IMR-90 (cell line): ENCODE results near the gene DISC1. TPM values are rescaled to one million over a fixed set of nuclear protein-coding genes. Genes with fewer than 3 reads are reported as not detected.

Source experiments
- ATAC-seq: fragments of 200-7000 bp; cut with Tn5 transposase; 2 replicates; pipeline ENCODE4 v1.9.1; 2020; ENCODE audit warnings: low read depth, mild to moderate bottlenecking, moderate library complexity
- BruUV-seq: library from RNA; stranded (reverse); fragments of 400-500 nt; replicated peaks from 2 replicates; lab custom pipeline; 2021; lab: Mats Ljungman, UMichigan
- CTCF ChIA-PET: fragments of 300-600 bp; formaldehyde crosslinking; extraction: SDS; loops from one replicate; lab custom pipeline; 2021; ENCODE audit warnings: antibody characterized with exemption; lab: Yijun Ruan, JAX
- POLR2A ChIA-PET: fragments of 300-600 bp; sonication (Branson Sonifier 250); formaldehyde crosslinking; loops from one replicate; lab custom pipeline; 2022; ENCODE audit warnings: antibody characterized with exemption; ENCODE audit not compliant: unreplicated experiment; lab: Charles Lee
- DNase-seq: peaks from one replicate; pipeline ENCODE4 v3.0.0; 2013
- H2AFZ ChIP-seq: replicated peaks from 2 replicates; pipeline ENCODE3; 2013; ENCODE audit warnings: low read length, mild to moderate bottlenecking; ENCODE audit not compliant: poor library complexity
- H2AK5ac ChIP-seq: 2 replicates; pipeline ENCODE4 v1.6.1; 2013; ENCODE audit warnings: low read depth, low read length, inconsistent platforms
- H2AK9ac ChIP-seq: replicated peaks from 2 replicates; pipeline ENCODE3; 2013; ENCODE audit warnings: mild to moderate bottlenecking, low read depth, low read length, moderate library complexity; ENCODE audit not compliant: poor library complexity
- H2BK120ac ChIP-seq: 2 replicates; pipeline ENCODE4 v1.6.1; 2013; ENCODE audit warnings: low read depth, low read length, inconsistent platforms
- H2BK15ac ChIP-seq: 3 replicates; pipeline ENCODE4 v1.6.1; 2013; ENCODE audit warnings: low read depth, low read length, inconsistent platforms
- H2BK20ac ChIP-seq: 2 replicates; pipeline ENCODE4 v1.6.1; 2013; ENCODE audit warnings: low read depth, mild to moderate bottlenecking, inconsistent platforms, low read length, moderate library complexity
- H2BK5ac ChIP-seq: 2 replicates; pipeline ENCODE4 v1.6.1; 2013; ENCODE audit warnings: mild to moderate bottlenecking, low read depth, low read length, inconsistent platforms; ENCODE audit not compliant: poor library complexity, severe bottlenecking
- H3K14ac ChIP-seq: replicated peaks from 2 replicates; pipeline ENCODE4 v1.6.1; 2013; ENCODE audit warnings: low read depth, low read length, inconsistent platforms
- H3K18ac ChIP-seq: 2 replicates; pipeline ENCODE4 v1.6.1; 2013; ENCODE audit warnings: low read depth, low read length, control low read depth
- H3K23ac ChIP-seq: 2 replicates; pipeline ENCODE4 v1.6.1; 2013; ENCODE audit warnings: low read depth, low read length, inconsistent platforms
- H3K27ac ChIP-seq: 2 replicates; pipeline ENCODE4 v1.5.1; 2013; ENCODE audit warnings: mild to moderate bottlenecking, control low read depth, low read length; ENCODE audit not compliant: insufficient read depth
- H3K27me3 ChIP-seq: 2 replicates; pipeline ENCODE4 v1.6.1; 2013; ENCODE audit warnings: low read length; ENCODE audit not compliant: control insufficient read depth, insufficient read depth
- H3K36me3 ChIP-seq: 2 replicates; pipeline ENCODE4 v1.6.1; 2013; ENCODE audit warnings: low read length, mixed read lengths; ENCODE audit not compliant: control insufficient read depth, insufficient read depth
- H3K4ac ChIP-seq: 2 replicates; pipeline ENCODE4 v1.6.1; 2013; ENCODE audit warnings: low read depth, low read length, inconsistent platforms
- H3K4me1 ChIP-seq: 2 replicates; pipeline ENCODE4 v1.6.1; 2013; ENCODE audit warnings: low read length, mixed read lengths; ENCODE audit not compliant: control insufficient read depth, insufficient read depth
- H3K4me2 ChIP-seq: 2 replicates; pipeline ENCODE4 v1.6.1; 2013; ENCODE audit warnings: low read depth, mild to moderate bottlenecking, control low read depth, low read length, moderate library complexity
- H3K4me3 ChIP-seq: 2 replicates; pipeline ENCODE4 v1.5.1; 2013; ENCODE audit warnings: low read depth, mild to moderate bottlenecking, control low read depth, low read length, moderate library complexity; ENCODE audit not compliant: insufficient read depth
- H3K56ac ChIP-seq: 2 replicates; pipeline ENCODE4 v1.6.1; 2013; ENCODE audit warnings: low read length, inconsistent platforms; ENCODE audit not compliant: insufficient read depth; ENCODE audit errors: extremely low read depth
- H3K79me1 ChIP-seq, 2 experiments: 2 replicates each; pipeline ENCODE4 v1.6.1; 2013; ENCODE audit warnings: low read length in 2 of 2, inconsistent platforms in 1 of 2, low read depth in 1 of 2
- H3K9ac ChIP-seq: 2 replicates; pipeline ENCODE4 v1.6.1; 2013; ENCODE audit warnings: low read depth, low read length, control low read depth
- H3K9me1 ChIP-seq: 2 replicates; pipeline ENCODE4 v1.6.1; 2013; ENCODE audit warnings: low read length, inconsistent platforms; ENCODE audit not compliant: insufficient read depth
- H3K9me3 ChIP-seq: 2 replicates; pipeline ENCODE4 v1.6.1; 2013; ENCODE audit warnings: low read length; ENCODE audit not compliant: control insufficient read depth, insufficient read depth
- H4K20me1 ChIP-seq: 2 replicates; pipeline ENCODE4 v1.6.1; 2013; ENCODE audit warnings: low read length, inconsistent platforms; ENCODE audit not compliant: insufficient read depth
- H4K5ac ChIP-seq: 2 replicates; pipeline ENCODE4 v1.6.1; 2013; ENCODE audit warnings: mild to moderate bottlenecking, low read depth, low read length, control low read depth
- H4K8ac ChIP-seq, 2 experiments: 2 replicates each; pipeline ENCODE4 v1.6.1; 2013; ENCODE audit warnings: low read depth in 2 of 2, low read length in 2 of 2, control low read depth in 1 of 2, inconsistent platforms in 1 of 2
- H4K91ac ChIP-seq: 2 replicates; pipeline ENCODE4 v1.6.1; 2013; ENCODE audit warnings: low read depth, low read length, inconsistent platforms; ENCODE audit not compliant: insufficient read depth
- BHLHE40 ChIP-seq: fragments of 150-350 bp; IDR thresholded peaks from 2 replicates; pipeline ENCODE4 v1.6.1; 2016; ENCODE audit warnings: mild to moderate bottlenecking, low read depth, low read length
- CEBPB ChIP-seq: IDR thresholded peaks from 2 replicates; pipeline ENCODE4 v1.6.1; 2012; ENCODE audit warnings: low read depth, low read length, improper control_type of control experiment
- CHD1 ChIP-seq: IDR thresholded peaks from 2 replicates; pipeline ENCODE4 v1.6.1; 2012; ENCODE audit warnings: low read depth, low read length, improper control_type of control experiment
- CTCF ChIP-seq: conservative IDR thresholded peaks from 2 replicates; pipeline ENCODE4 v1.5.1; 2012; ENCODE audit warnings: mild to moderate bottlenecking, low read depth, low read length, improper control_type of control experiment
- ELK1 ChIP-seq: fragments of 150-350 bp; IDR thresholded peaks from 2 replicates; pipeline ENCODE4 v1.6.1; 2016; ENCODE audit warnings: low read depth, mild to moderate bottlenecking, low read length, moderate library complexity, borderline replicate concordance
- FOS ChIP-seq: fragments of 150-350 bp; IDR thresholded peaks from 2 replicates; pipeline ENCODE4 v1.6.1; 2016; ENCODE audit warnings: low read depth, low read length
- MAFK ChIP-seq: IDR thresholded peaks from 2 replicates; pipeline ENCODE4 v1.6.1; 2012; ENCODE audit warnings: low read depth, low read length, improper control_type of control experiment
- MAZ ChIP-seq: IDR thresholded peaks from 2 replicates; pipeline ENCODE4 v1.6.1; 2012; ENCODE audit warnings: low read depth, mild to moderate bottlenecking, low read length, improper control_type of control experiment, moderate library complexity, borderline replicate concordance
- NFE2L2 ChIP-seq: fragments of 150-350 bp; IDR thresholded peaks from 2 replicates; pipeline ENCODE4 v1.6.1; 2016; ENCODE audit warnings: low read depth, mild to moderate bottlenecking, low read length
- POLR2A ChIP-seq: IDR thresholded peaks from 2 replicates; pipeline ENCODE4 v1.6.1; 2012; ENCODE audit warnings: mild to moderate bottlenecking, low read depth, low read length
- RAD21 ChIP-seq: IDR thresholded peaks from 2 replicates; pipeline ENCODE4 v1.6.1; 2012; ENCODE audit warnings: low read length, improper control_type of control experiment
- RCOR1 ChIP-seq: IDR thresholded peaks from 2 replicates; pipeline ENCODE4 v1.6.1; 2012; ENCODE audit warnings: mild to moderate bottlenecking, low read length, improper control_type of control experiment; ENCODE audit not compliant: insufficient replicate concordance
- RFX5 ChIP-seq: IDR thresholded peaks from 2 replicates; pipeline ENCODE4 v1.8.0; 2012; ENCODE audit warnings: low read depth, mild to moderate bottlenecking, low read length, moderate library complexity
- SMC3 ChIP-seq: fragments of 150-350 bp; IDR thresholded peaks from 2 replicates; pipeline ENCODE4 v1.6.1; 2016; ENCODE audit warnings: low read depth, mild to moderate bottlenecking, antibody characterized with exemption, low read length, moderate library complexity
- USF2 ChIP-seq: fragments of 150-350 bp; IDR thresholded peaks from 2 replicates; pipeline ENCODE4 v1.6.1; 2017; ENCODE audit warnings: mild to moderate bottlenecking, antibody characterized with exemption, low read length, low read depth
- WGBS, 2 experiments: methylation state at CpG; one replicate each; pipeline versions ENCODE4 v1.1.5 to v1.1.7; 2013; ENCODE audit warnings: missing lambda C conversion rate in 2 of 2; ENCODE audit not compliant: insufficient read length in 1 of 2; ENCODE audit errors: extremely low coverage in 2 of 2; 5-methylcytosine and 5-hydroxymethylcytosine counted together
- dilution Hi-C: fragments of 300-500 bp; cut with HindIII; formaldehyde crosslinking; loops from one replicate; pipeline ENCODE4 v1.14.3; 2018; ENCODE audit warnings: low sequenced_read_pairs; ENCODE audit not compliant: unreplicated experiment
- in situ Hi-C: fragments of 300-500 bp; cut with MboI; formaldehyde crosslinking; loops from 3 replicates; pipeline ENCODE4 v1.14.3; 2019; ENCODE audit warnings: low sequenced_read_pairs, inconsistent platforms, mixed read lengths
- intact Hi-C: fragments of 100-400 bp; cut with micrococcal nuclease; formaldehyde crosslinking; loops from 2 replicates; pipeline ENCODE4 v1.10.0; 2022
- polyA plus RNA-seq, 3 experiments: library from polyadenylated mRNA; depleted of rRNA; stranded (reverse); fragments of >200 nt; gene quantifications; 2 replicates each; pipeline ENCODE4 v1.2.3, GENCODE V29; 2012; ENCODE audit warnings: low replicate concordance in 1 of 3
- total RNA-seq: library from RNA; depleted of rRNA; stranded (reverse); fragments of >200 nt; gene quantifications from 2 replicates; pipeline ENCODE4 v1.2.3, GENCODE V29; 2012

DISC1 gene
- total and polyA plus RNA-seq, 2 of the 4 experiments (the other 2 are of a cell fraction): 2.2 to 7.0 TPM

- TF ChIP-seq ELK1 (no peak), CEBPB (no peak), CHD1 (no peak), NFE2L2 (no peak)
Measured at GRCh38 chr1:231610388-231610787, 16.2 kb upstream of the DISC1 start (continued).

- Histone ChIP-seq H3K4me1 (no peaks in the 10 kb centered on the region), H3K18ac (no peak overlapping the region), H3K79me1 (no peaks in the 10 kb centered on the region), H4K91ac (no peak overlapping the region), H2BK20ac (no peak overlapping the region), H2BK15ac (no peak overlapping the region), H4K8ac (no peak overlapping the region), H3K27me3 (peaks cover 9% of the 10 kb centered on the region), H2AK5ac (no peak overlapping the region), H3K27ac (no peak overlapping the region), H3K4me2 (no peak overlapping the region), H4K20me1 (no peaks in the 10 kb centered on the region), H3K4ac (no peak overlapping the region), H3K14ac (no peak overlapping the region), H2BK5ac (no peak overlapping the region), H3K9me1 (no peaks in the 10 kb centered on the region), H2BK120ac (no peak overlapping the region), H3K9me3 (no peaks in the 10 kb centered on the region), H2AFZ (no peak overlapping the region), H4K5ac (no peak overlapping the region), H2AK9ac (no peak overlapping the region), H3K4me3 (no peak overlapping the region), H3K9ac (no peak overlapping the region), H3K36me3 (no peaks in the 10 kb centered on the region), H3K56ac (no peak overlapping the region), H3K23ac (no peak overlapping the region)
- intact Hi-C loops (no loop called here), in situ Hi-C loops (no loop called here), dilution Hi-C loops (no loop called here)
- ChIA-PET POLR2A (no interaction called here), CTCF (interaction anchor here (0.8 kb wide), 1 partner anchor 11 kb away, joined by 4 read pairs; no protein-coding TSS in a partner anchor)
- BruUV-seq: no TSS peak
- no CpG with 5 or more reads among the region's 5 CpGs for WGBS, 2 experiments
- no peak for DNase-seq
- ATAC-seq: no peak
- TF ChIP-seq RFX5 (no peak), BHLHE40 (no peak), CTCF (no peak), CEBPB (no peak), FOS (no peak), RCOR1 (no peak), SMC3 (no peak), NFE2L2 (no peak), CHD1 (no peak), MAFK (no peak), POLR2A (no peak), RAD21 (no peak), USF2 (no peak), MAZ (no peak)
Measured at GRCh38 chr1:231611111-231611510, 15.5 kb upstream of the DISC1 start.
